ENCODE results near the gene HPGD. TPM values are rescaled to one million over a fixed set of nuclear protein-coding genes. Genes with fewer than 3 reads are reported as not detected.

Gene HPGD
- total and polyA plus RNA-seq, 7 donors: 0.40 to 6.5 (median 0.98) TPM

GRCh38 chr4:174485025-174485424 lies 37.3 kb downstream of the HPGD start:
- no peak for ATAC-seq
- TF ChIP-seq CTCF (IDR thresholded peaks at IDR 0.05): no peak
- Histone ChIP-seq H3K9me3 (no peaks in the 10 kb centered on the region), H3K27ac (no peak overlapping the region), H3K36me3 (ENCODE audit: insufficient read depth in 1 of 2, low read depth in 1 of 2) (no peaks in the 10 kb centered on the region), H3K4me3 (no peak overlapping the region), H3K4me1 (no peaks in the 10 kb centered on the region), H3K27me3 (ENCODE audit: insufficient read depth in 3 of 3, low read length in 2 of 3) (no peaks in the 10 kb centered on the region)
- WGBS, 3 donors: 75 to 81% (median 77%) methylated on average over 5 of the region's 5 CpGs
- no peak for DNase-seq
- intact Hi-C loops (cut with DNase I): no loop called here

DNA sequence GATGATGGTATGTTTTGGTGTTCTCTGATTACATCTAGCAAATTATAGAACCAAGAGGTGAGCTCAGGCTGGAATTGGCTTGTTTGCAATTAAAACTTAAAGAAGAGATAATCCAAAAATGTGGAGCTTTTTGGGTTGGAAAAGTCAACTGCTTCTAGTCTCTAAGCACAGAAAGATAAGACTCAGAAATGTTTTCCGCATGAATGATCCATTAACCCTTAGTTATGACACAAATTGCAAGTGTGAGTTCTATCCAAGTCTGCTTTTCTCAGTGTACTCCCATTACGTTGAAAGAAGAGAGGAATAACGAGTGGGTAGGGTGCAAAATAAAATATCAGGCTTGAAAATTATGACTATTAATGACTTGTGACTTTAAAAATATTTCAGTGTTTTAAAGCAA lies 38.5 kb downstream of the HPGD start:
- 75 to 79% (median 78%) methylated on average over 3 of the region's 3 CpGs for WGBS, 3 donors
- H3K36me3 ChIP-seq (ENCODE audit: insufficient read depth in 1 of 2, low read depth in 1 of 2): no peaks in the 10 kb centered on the region
- DNase-seq (no peak), ATAC-seq (no peak)
- no peak overlapping the region for H3K27ac ChIP-seq
- no peaks in the 10 kb centered on the region for H3K4me1 ChIP-seq
- H3K9me3 ChIP-seq: no peaks in the 10 kb centered on the region
- TF ChIP-seq CTCF (IDR thresholded peaks at IDR 0.05): no peak
- intact Hi-C loops (cut with DNase I): no loop called here
- no peak overlapping the region for H3K4me3 ChIP-seq
- H3K27me3 ChIP-seq (ENCODE audit: insufficient read depth in 3 of 3, low read length in 2 of 3): no peaks in the 10 kb centered on the region

DNA sequence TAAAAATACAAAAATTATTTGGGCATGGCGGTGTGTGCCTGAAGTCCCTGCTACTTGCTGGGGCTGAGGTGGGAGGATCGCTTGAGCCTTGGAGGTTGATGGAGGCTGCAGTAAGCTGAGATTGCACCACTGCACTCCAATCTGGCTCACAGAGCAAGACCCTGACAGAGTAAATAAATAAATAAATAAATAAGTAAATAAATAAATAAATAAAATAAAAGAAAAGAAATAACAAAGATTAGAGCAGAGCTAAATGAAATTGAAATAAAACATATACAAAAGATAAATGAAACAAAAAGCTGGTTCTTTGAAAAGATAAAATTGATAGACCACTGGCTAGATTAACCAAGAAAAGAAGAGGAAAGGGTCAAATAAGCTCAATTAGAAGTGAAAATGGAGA lies 43.1 kb downstream of the HPGD start:
- intact Hi-C loops (cut with DNase I): no loop called here
- Histone ChIP-seq H3K4me3 (no peak overlapping the region), H3K36me3 (ENCODE audit: insufficient read depth in 1 of 2, low read depth in 1 of 2) (no peaks in the 10 kb centered on the region), H3K9me3 (no peaks in the 10 kb centered on the region), H3K27ac (no peak overlapping the region), H3K27me3 (ENCODE audit: insufficient read depth in 3 of 3, low read length in 2 of 3) (no peaks in the 10 kb centered on the region), H3K4me1 (no peaks in the 10 kb centered on the region)
- DNase-seq: no peak
- WGBS, 3 donors: 95 to 98% (median 96%) methylated on average over 2 of the region's 2 CpGs
- TF ChIP-seq CTCF (IDR thresholded peaks at IDR 0.05): no peak
- no peak for ATAC-seq

DNA sequence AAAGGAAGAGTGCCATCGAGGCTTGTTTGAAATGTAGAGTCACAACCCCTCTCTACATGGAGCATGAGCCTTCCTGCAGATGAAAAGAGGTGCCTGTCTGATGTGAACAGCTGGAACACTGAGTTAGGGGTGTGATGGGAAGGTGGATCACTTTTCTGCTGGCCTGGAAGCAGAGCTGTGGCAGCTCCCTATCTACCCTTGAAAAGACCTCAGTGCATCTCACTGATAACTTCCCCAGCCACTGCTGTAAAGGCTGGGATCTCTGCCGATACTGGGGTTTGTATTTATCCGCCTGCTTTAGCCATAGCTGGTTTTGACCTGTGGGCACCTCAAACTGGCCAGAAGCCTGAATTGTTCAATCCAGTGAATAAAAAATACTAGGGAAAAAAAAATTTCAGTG lies 46.8 kb downstream of the HPGD start:
- Histone ChIP-seq H3K36me3 (ENCODE audit: insufficient read depth in 1 of 2, low read depth in 1 of 2) (no peaks in the 10 kb centered on the region), H3K4me1 (no peaks in the 10 kb centered on the region), H3K4me3 (no peak overlapping the region), H3K27me3 (ENCODE audit: insufficient read depth in 3 of 3, low read length in 2 of 3) (peaks cover 0 to 1% (median 0%) of the 10 kb centered on the region in 3 donors), H3K27ac (no peak overlapping the region), H3K9me3 (no peaks in the 10 kb centered on the region)
- TF ChIP-seq CTCF (IDR thresholded peaks at IDR 0.05): no peak
- ATAC-seq: no peak
- whole genome bisulfite sequencing, 3 donors: 84 to 86% (median 85%) methylated on average over 3 of the region's 3 CpGs
- intact Hi-C loops (cut with DNase I): no loop called here
- DNase-seq: no peak

- no peaks in the 10 kb centered on the region for H3K9me3 ChIP-seq
- no peak overlapping the region for H3K4me3 ChIP-seq
- peaks cover 0 to 2% (median 0%) of the 10 kb centered on the region in 3 donors for H3K27me3 ChIP-seq (ENCODE audit: insufficient read depth in 3 of 3, low read length in 2 of 3)
- no peaks in the 10 kb centered on the region for H3K36me3 ChIP-seq (ENCODE audit: insufficient read depth in 1 of 2, low read depth in 1 of 2)
- no peaks in the 10 kb centered on the region for H3K4me1 ChIP-seq
- intact Hi-C loops (cut with DNase I): no loop called here
- 62 to 78% (median 77%) methylated on average over 8 of the region's 8 CpGs for WGBS, 3 donors
- no peak for TF ChIP-seq CTCF (IDR thresholded peaks at IDR 0.05)
- ATAC-seq (no peak), DNase-seq (peak in 1 of 2 donors; percentile 46)
- no peak overlapping the region for H3K27ac ChIP-seq
Observed at GRCh38 chr4:174474457-174475075, 47.7 kb downstream of the HPGD start.
